Caco-2 (cell line): ENCODE results near the gene ABHD17B. TPM values are rescaled to one million over a fixed set of nuclear protein-coding genes. Genes with fewer than 3 reads are reported as not detected.

ENCODE experiments used
- BruUV-seq: library from RNA; stranded (reverse); fragments of 400-500 nt; replicated peaks from 2 replicates; lab custom pipeline; 2021; lab: Mats Ljungman, UMichigan
- CTCF ChIA-PET: fragments of 300-600 bp; sonication (Branson Sonifier 250); formaldehyde crosslinking; loops from one replicate; lab custom pipeline; 2022; ENCODE audit warnings: antibody characterized with exemption; lab: Charles Lee
- POLR2A ChIA-PET: fragments of 300-600 bp; sonication (Branson Sonifier 250); formaldehyde crosslinking; loops from one replicate; lab custom pipeline; 2022; ENCODE audit warnings: antibody characterized with exemption; lab: Charles Lee
- DNase-seq, 2 experiments: peaks; one replicate each; pipeline versions ENCODE4 v3.0.0 to v3.0.0-alpha.2; 2020 to 2022
- H3K27me3 ChIP-seq: replicated peaks from 2 replicates; pipeline ENCODE4 v1.6.0; 2011; ENCODE audit warnings: low read length; ENCODE audit not compliant: control insufficient read depth, insufficient read depth
- H3K36me3 ChIP-seq: 2 replicates; pipeline ENCODE4 v1.5.1; 2011; ENCODE audit warnings: low read length; ENCODE audit not compliant: control insufficient read depth, insufficient read depth
- H3K4me1 ChIP-seq: fragments of 250-450 bp; sonication (Bioruptor Pico); 2 replicates; pipeline ENCODE4 v1.5.1; 2020; ENCODE audit warnings: mild to moderate bottlenecking
- H3K4me3 ChIP-seq: 2 replicates; pipeline ENCODE4 v1.5.1; 2011; ENCODE audit warnings: low read depth, mild to moderate bottlenecking, control low read depth, low read length
- H3K9me3 ChIP-seq: fragments of 250-450 bp; sonication (Bioruptor Pico); 2 replicates; pipeline ENCODE4 v1.5.1; 2020; ENCODE audit warnings: mild to moderate bottlenecking, moderate library complexity
- H3K27ac Mint-ChIP-seq: one replicate; pipeline ENCODE4 v1.8.0; 2022; ENCODE audit warnings: mixed read lengths; ENCODE audit not compliant: unreplicated experiment
- H3K27me3 Mint-ChIP-seq: one replicate; pipeline ENCODE4 v1.8.0; 2022; ENCODE audit warnings: mixed read lengths; ENCODE audit not compliant: insufficient read depth, unreplicated experiment
- H3K36me3 Mint-ChIP-seq: one replicate; pipeline ENCODE4 v1.8.0; 2022; ENCODE audit warnings: mild to moderate bottlenecking, mixed read lengths; ENCODE audit not compliant: insufficient read depth, unreplicated experiment
- H3K4me1 Mint-ChIP-seq: one replicate; pipeline ENCODE4 v1.8.0; 2022; ENCODE audit warnings: low read depth, mixed read lengths; ENCODE audit not compliant: unreplicated experiment
- H3K4me3 Mint-ChIP-seq: one replicate; pipeline ENCODE4 v1.8.0; 2022; ENCODE audit warnings: mild to moderate bottlenecking, moderate library complexity, mixed read lengths; ENCODE audit not compliant: unreplicated experiment
- H3K9me3 Mint-ChIP-seq: one replicate; pipeline ENCODE4 v1.8.0; 2022; ENCODE audit warnings: mixed read lengths; ENCODE audit not compliant: unreplicated experiment
- CTCF ChIP-seq, 2 experiments: fragments of 200-600 bp in 1 of 2; IDR thresholded peaks; 1 replicate in 1 of 2; 2 replicates in 1 of 2; pipeline versions ENCODE4 v1.5.1 to v1.8.0; 2011 to 2022; ENCODE audit warnings: antibody characterized with exemption in 1 of 2, control low read depth in 1 of 2, inconsistent platforms in 1 of 2, low read depth in 1 of 2, low read length in 1 of 2, mild to moderate bottlenecking in 1 of 2, moderate library complexity in 1 of 2; ENCODE audit not compliant: insufficient read depth in 1 of 2, severe bottlenecking in 1 of 2, unreplicated experiment in 1 of 2
- intact Hi-C: fragments of 100-400 bp; cut with micrococcal nuclease; formaldehyde crosslinking; loops from one replicate; pipeline ENCODE4 v1.10.0; 2022; ENCODE audit not compliant: unreplicated experiment
- total RNA-seq: library from RNA; stranded (reverse); gene quantifications from 2 replicates; pipeline ENCODE4 v1.2.3, GENCODE V29; 2022

The ABHD17B gene
- total RNA-seq, 1 experiment from 2014 or later, result 6.9 TPM

GRCh38 chr9:71850996-71851395, 60.0 kb downstream of the ABHD17B start:
- no peak overlapping the region for H3K4me3 Mint-ChIP-seq
- no peaks in the 10 kb centered on the region for H3K9me3 Mint-ChIP-seq
- Histone ChIP-seq H3K4me3 (no peak overlapping the region), H3K4me1 (no peaks in the 10 kb centered on the region), H3K9me3 (no peaks in the 10 kb centered on the region), H3K27me3 (no peaks in the 10 kb centered on the region), H3K36me3 (no peaks in the 10 kb centered on the region)
- no TSS peak for BruUV-seq
- intact Hi-C loops, result no loop called here
- no peaks in the 10 kb centered on the region for H3K4me1 Mint-ChIP-seq
- CTCF ChIA-PET, result no interaction called here
- DNase-seq, result no peak
- TF ChIP-seq CTCF (IDR thresholded peaks at IDR 0.05; ENCODE audit: insufficient read depth in 1 of 2, low read depth in 1 of 2, low read length in 1 of 2, severe bottlenecking in 1 of 2, unreplicated experiment in 1 of 2), result no peak
- H3K36me3 Mint-ChIP-seq, result no peaks in the 10 kb centered on the region
- POLR2A ChIA-PET, result no interaction called here
- H3K27ac Mint-ChIP-seq, result no peak overlapping the region
- no peaks in the 10 kb centered on the region for H3K27me3 Mint-ChIP-seq

- no TSS peak for BruUV-seq
Observed at GRCh38 chr9:71847892-71848291, 63.1 kb downstream of the ABHD17B start.

GRCh38 chr9:71844808-71845207, 66.2 kb downstream of the ABHD17B start:
- Mint-ChIP-seq H3K4me1 (no peaks in the 10 kb centered on the region), H3K27ac (no peak overlapping the region), H3K36me3 (no peaks in the 10 kb centered on the region), H3K27me3 (no peaks in the 10 kb centered on the region), H3K9me3 (no peaks in the 10 kb centered on the region), H3K4me3 (no peak overlapping the region)
- H3K4me3 ChIP-seq, result no peak overlapping the region
- TF ChIP-seq CTCF (IDR thresholded peaks at IDR 0.05; ENCODE audit: insufficient read depth in 1 of 2, low read depth in 1 of 2, low read length in 1 of 2, severe bottlenecking in 1 of 2, unreplicated experiment in 1 of 2), result no peak
- DNase-seq, result no peak
- intact Hi-C loops, result no loop called here
- ChIA-PET POLR2A (no interaction called here), CTCF (no interaction called here)
- no peaks in the 10 kb centered on the region for H3K9me3 ChIP-seq
- H3K27me3 ChIP-seq, result no peaks in the 10 kb centered on the region
- H3K4me1 ChIP-seq, result no peaks in the 10 kb centered on the region
- no TSS peak for BruUV-seq
- H3K36me3 ChIP-seq, result no peaks in the 10 kb centered on the region

More at GRCh38 chr9:71847892-71848291, 63.1 kb downstream of the ABHD17B start:
- Mint-ChIP-seq H3K36me3 (no peaks in the 10 kb centered on the region), H3K4me1 (no peaks in the 10 kb centered on the region), H3K4me3 (no peak overlapping the region), H3K27ac (no peak overlapping the region), H3K9me3 (no peaks in the 10 kb centered on the region), H3K27me3 (no peaks in the 10 kb centered on the region)
- no peak for DNase-seq
- CTCF ChIA-PET, result no interaction called here
- H3K36me3 ChIP-seq, result no peaks in the 10 kb centered on the region
- H3K27me3 ChIP-seq, result no peaks in the 10 kb centered on the region
- H3K4me3 ChIP-seq, result no peak overlapping the region
- TF ChIP-seq CTCF (IDR thresholded peaks at IDR 0.05; ENCODE audit: insufficient read depth in 1 of 2, low read depth in 1 of 2, low read length in 1 of 2, severe bottlenecking in 1 of 2, unreplicated experiment in 1 of 2), result no peak
- intact Hi-C loops, result no loop called here
- no peaks in the 10 kb centered on the region for H3K4me1 ChIP-seq
- H3K9me3 ChIP-seq, result no peaks in the 10 kb centered on the region
- POLR2A ChIA-PET, result no interaction called here
